H1 (cell line): Measurements from ENCODE around the gene RPGR.

Experiments
- BRCA1 ChIP-seq: IDR thresholded peaks from 2 replicates; pipeline ENCODE4 v1.6.1; 2012; ENCODE audit warnings: low read depth, low read length, improper control_type of control experiment
- EZH2 ChIP-seq: fragments of 200-600 bp; sonication (generic); IDR thresholded peaks from 2 replicates; pipeline ENCODE4 v1.7.1; 2012; ENCODE audit warnings: low read depth, mild to moderate bottlenecking, moderate library complexity, low read length, inconsistent platforms; ENCODE audit not compliant: severe bottlenecking
- PHF8 ChIP-seq: fragments of 200-600 bp; sonication (generic); conservative IDR thresholded peaks from 2 replicates; pipeline ENCODE4 v1.7.1; 2012; ENCODE audit warnings: low read depth, mild to moderate bottlenecking, inconsistent platforms, low read length, moderate library complexity
- RXRA ChIP-seq: IDR thresholded peaks from 2 replicates; pipeline ENCODE4 v1.6.1; 2011; ENCODE audit warnings: low read depth, mild to moderate bottlenecking, low read length, moderate library complexity; ENCODE audit not compliant: insufficient read depth
- SAP30 ChIP-seq: fragments of 300-600 bp; sonication (generic); IDR thresholded peaks from 2 replicates; pipeline ENCODE4 v1.7.1; 2012; ENCODE audit warnings: low read length, moderate library complexity, mild to moderate bottlenecking, inconsistent platforms; ENCODE audit not compliant: insufficient read depth, insufficient replicate concordance
- SIN3A ChIP-seq, 2 experiments: IDR thresholded peaks in 1 of 2; conservative IDR thresholded peaks in 1 of 2; 2 replicates each; pipeline ENCODE4 v1.6.1; 2011 to 2012; ENCODE audit warnings: low read length in 2 of 2, improper control_type of control experiment in 1 of 2, low read depth in 1 of 2, mild to moderate bottlenecking in 1 of 2
- SP1 ChIP-seq: IDR thresholded peaks from 2 replicates; pipeline ENCODE4 v1.6.1; 2011; ENCODE audit warnings: low read depth, low read length
- TF ChIP-seq, protein P1 (sequence below), 3 experiments: IDR thresholded peaks; 1 replicate in 2 of 3; 2 replicates in 1 of 3; pipeline versions ENCODE4 v1.5.1 to v1.6.1; 2011; ENCODE audit warnings: low read length in 3 of 3, mild to moderate bottlenecking in 3 of 3, inconsistent platforms in 2 of 3, low read depth in 1 of 3, moderate library complexity in 1 of 3; ENCODE audit not compliant: insufficient read depth in 1 of 3; ENCODE audit errors: control extremely low read depth in 1 of 3

DNA sequence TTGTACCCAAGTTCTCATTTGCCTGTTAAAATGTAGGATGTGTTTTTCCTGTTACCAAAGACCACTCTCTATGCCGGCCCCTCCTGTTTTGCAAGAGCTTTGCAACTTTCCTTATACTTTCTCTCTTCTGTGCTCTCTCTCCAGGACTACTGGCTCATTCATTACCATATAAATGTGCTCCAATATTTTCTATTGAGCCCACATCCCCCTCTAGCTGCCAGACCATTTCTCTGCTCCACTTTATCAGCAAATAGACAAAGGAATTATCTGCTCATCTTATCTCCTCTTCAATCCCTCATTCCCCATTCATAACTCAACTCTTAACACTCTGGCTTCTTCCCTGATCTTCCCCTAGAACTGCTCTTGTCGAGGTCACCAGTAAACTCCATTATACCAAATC lies 33.6 kb downstream of the RPGR start:
- TF ChIP-seq EZH2, result no peak
- no peak for TF ChIP-seq SIN3A (conservative IDR thresholded peaks at IDR 0.05 in 1 of 2, IDR thresholded peaks at IDR 0.05 in 1 of 2; ENCODE audit: low read depth in 1 of 2, low read length in 2 of 2)
- TF ChIP-seq, protein P1, sequence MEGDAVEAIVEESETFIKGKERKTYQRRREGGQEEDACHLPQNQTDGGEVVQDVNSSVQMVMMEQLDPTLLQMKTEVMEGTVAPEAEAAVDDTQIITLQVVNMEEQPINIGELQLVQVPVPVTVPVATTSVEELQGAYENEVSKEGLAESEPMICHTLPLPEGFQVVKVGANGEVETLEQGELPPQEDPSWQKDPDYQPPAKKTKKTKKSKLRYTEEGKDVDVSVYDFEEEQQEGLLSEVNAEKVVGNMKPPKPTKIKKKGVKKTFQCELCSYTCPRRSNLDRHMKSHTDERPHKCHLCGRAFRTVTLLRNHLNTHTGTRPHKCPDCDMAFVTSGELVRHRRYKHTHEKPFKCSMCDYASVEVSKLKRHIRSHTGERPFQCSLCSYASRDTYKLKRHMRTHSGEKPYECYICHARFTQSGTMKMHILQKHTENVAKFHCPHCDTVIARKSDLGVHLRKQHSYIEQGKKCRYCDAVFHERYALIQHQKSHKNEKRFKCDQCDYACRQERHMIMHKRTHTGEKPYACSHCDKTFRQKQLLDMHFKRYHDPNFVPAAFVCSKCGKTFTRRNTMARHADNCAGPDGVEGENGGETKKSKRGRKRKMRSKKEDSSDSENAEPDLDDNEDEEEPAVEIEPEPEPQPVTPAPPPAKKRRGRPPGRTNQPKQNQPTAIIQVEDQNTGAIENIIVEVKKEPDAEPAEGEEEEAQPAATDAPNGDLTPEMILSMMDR (IDR thresholded peaks at IDR 0.05; ENCODE audit: control extremely low read depth in 1 of 3, insufficient read depth in 1 of 3, low read depth in 1 of 3, low read length in 3 of 3), result no peak
- TF ChIP-seq PHF8, result no peak
- no peak for TF ChIP-seq SP1
- TF ChIP-seq SAP30, result no peak
- no peak for TF ChIP-seq RXRA
- TF ChIP-seq BRCA1, result no peak
